Adrenal gland (tissue), 12 donors: ENCODE results near the gene NCK2. TPM values are rescaled to one million over a fixed set of nuclear protein-coding genes. Genes with fewer than 3 reads are reported as not detected.

Experiments
- DNase-seq, 7 donors: peaks; one replicate each; pipeline ENCODE4 v3.0.0-alpha.2; 2019 to 2020
- H3K27ac ChIP-seq, 5 donors: fragments of 200-600 bp; sonication (generic) in 4 of 5; 1 replicate in 3 of 5; 2 replicates in 2 of 5; pipeline versions ENCODE4 v1.5.1 to v1.8.0; 2016 to 2020; ENCODE audit warnings: mild to moderate bottlenecking in 1 of 5
- H3K27me3 ChIP-seq: fragments of 200-600 bp; 2 replicates; pipeline ENCODE4 v1.8.0; 2021
- H3K36me3 ChIP-seq, 2 donors: fragments of 200-600 bp; replicated peaks in 1 of 2; 1 replicate in 1 of 2; 2 replicates in 1 of 2; pipeline versions ENCODE4 v1.5.1 to v1.8.0; 2018 to 2022
- H3K4me1 ChIP-seq, 2 donors: fragments of 200-600 bp; replicated peaks in 1 of 2; 1 replicate in 1 of 2; 2 replicates in 1 of 2; pipeline versions ENCODE4 v1.5.1 to v1.8.0; 2018 to 2021
- H3K4me3 ChIP-seq, 4 donors: fragments of 200-600 bp; sonication (generic) in 3 of 4; one replicate each; pipeline ENCODE4 v1.5.1; 2016 to 2018
- H3K9me3 ChIP-seq, 3 donors: fragments of 200-600 bp; sonication (generic) in 1 of 3; replicated peaks in 1 of 3; 1 replicate in 2 of 3; 2 replicates in 1 of 3; pipeline versions ENCODE4 v1.5.1 to v1.8.0; 2016 to 2021
- CTCF ChIP-seq, 6 experiments: fragments of 450-650 bp in 4 of 6; fragments of 200-600 bp in 2 of 6; sonication (generic) in 1 of 6; IDR thresholded peaks; 1 replicate in 5 of 6; 2 replicates in 1 of 6; pipeline versions ENCODE4 v1.5.1 to v1.8.0; 2016 to 2021; ENCODE audit warnings: antibody characterized with exemption in 6 of 6, mild to moderate bottlenecking in 2 of 6, moderate library complexity in 1 of 6
- POLR2A ChIP-seq, 2 donors: fragments of 450-650 bp; IDR thresholded peaks; one replicate each; pipeline ENCODE4 v1.6.1; 2017; ENCODE audit warnings: antibody characterized with exemption in 2 of 2, mild to moderate bottlenecking in 2 of 2, moderate library complexity in 1 of 2
- WGBS, 4 donors: extraction: QIAGEN DNeasy Blood & Tissue Kit in 2 of 4; methylation state at CpG; one replicate each; pipeline versions ENCODE4 v1.1.5 to v1.1.7; 2013 to 2017; 5-methylcytosine and 5-hydroxymethylcytosine counted together
- intact Hi-C, 2 donors: fragments of 100-400 bp; cut with DNase I; formaldehyde crosslinking; loops; one replicate each; pipeline versions ENCODE4 v1.14.1 to v1.15.0; 2022 to 2023
- polyA plus RNA-seq, 3 donors: library from polyadenylated mRNA; stranded (reverse); fragments of 200-250 nt in 2 of 3; fragments of 350-450 nt in 1 of 3; fragmentation: Illumina TruSeq in 1 of 3; extraction: RNeasy Lipid Tissue Mini Kit (QIAGEN cat#74804) in 1 of 3; gene quantifications; one replicate each; pipeline ENCODE4 v1.2.3, GENCODE V29; 2013 to 2014
- total RNA-seq, 9 donors: library from RNA; depleted of rRNA in 4 of 9; stranded (reverse); fragments of >200 nt in 4 of 9; fragments of 120-200 nt in 1 of 9; fragmentation: NEBNext Ultra II Directional in 1 of 9; extraction: Animal tissue kit (Norgen Biotek cat#: 25700) in 1 of 9; gene quantifications; one replicate each; pipeline versions ENCODE4 v1.1.0 to v1.2.4, GENCODE V29; 2013 to 2023
- donor health status: healthy with polysubstance abuse.
- donor health status: Bipolar disorder and iron deficiency.
- donor health status: DM: yes; HTN: yes; CAD: no.
- donor health status: DM: no; HTN: no; CAD: no.
- donor health status: DM: no; HTN: no; CAD: no.
- donor health status: DM: yes; HTN: yes; CAD: no.

The NCK2 gene
- total and polyA plus RNA-seq, 12 donors = 13.7 to 56.0 (median 37.3) TPM

- no peaks in the 10 kb centered on the region for H3K36me3 ChIP-seq
- 61 to 88% (median 76%) methylated on average over 2 to 5 of the region's 5 CpGs for WGBS, 4 donors
- H3K4me3 ChIP-seq = no peak overlapping the region
- H3K9me3 ChIP-seq = no peaks in the 10 kb centered on the region
- no peaks in the 10 kb centered on the region for H3K27me3 ChIP-seq
- peak overlapping the region in 1 of 5 donors; percentile 53 for H3K27ac ChIP-seq
- no peak for DNase-seq
- intact Hi-C loops = no loop called here
- peaks cover 5 to 53% of the 10 kb centered on the region in 2 donors for H3K4me1 ChIP-seq
- TF ChIP-seq POLR2A (IDR thresholded peaks at IDR 0.05) (no peak), CTCF (IDR thresholded peaks at IDR 0.05) (no peak)
Measured at GRCh38 chr2:105772362-105772761, 27.6 kb downstream of the NCK2 start.

GRCh38 chr2:105773568-105773967, 28.9 kb downstream of the NCK2 start:
- H3K4me3 ChIP-seq = no peak overlapping the region
- intact Hi-C loops = no loop called here
- H3K36me3 ChIP-seq = no peaks in the 10 kb centered on the region
- no peak overlapping the region for H3K27ac ChIP-seq
- no peaks in the 10 kb centered on the region for H3K27me3 ChIP-seq
- H3K9me3 ChIP-seq = no peaks in the 10 kb centered on the region
- no peak for TF ChIP-seq CTCF (IDR thresholded peaks at IDR 0.05)
- no peak for TF ChIP-seq POLR2A (IDR thresholded peaks at IDR 0.05)
- no peak for DNase-seq
- 47 to 79% (median 61%) methylated on average over 2 of the region's 2 CpGs for WGBS, 4 donors
- H3K4me1 ChIP-seq = peaks cover 5 to 53% of the 10 kb centered on the region in 2 donors

- WGBS, 4 donors = 84 to 87% (median 86%) methylated on average over 4 of the region's 4 CpGs
- intact Hi-C loops = no loop called here
- H3K27ac ChIP-seq = no peak overlapping the region
- H3K4me1 ChIP-seq = peaks cover 5 to 52% of the 10 kb centered on the region in 2 donors
- no peak for DNase-seq
- no peaks in the 10 kb centered on the region for H3K36me3 ChIP-seq
- TF ChIP-seq POLR2A (IDR thresholded peaks at IDR 0.05) = no peak
- no peak for TF ChIP-seq CTCF (IDR thresholded peaks at IDR 0.05)
- no peak overlapping the region for H3K4me3 ChIP-seq
- H3K9me3 ChIP-seq = no peaks in the 10 kb centered on the region
- no peaks in the 10 kb centered on the region for H3K27me3 ChIP-seq
Measured at GRCh38 chr2:105774781-105775337, 30.1 kb downstream of the NCK2 start.

- H3K27me3 ChIP-seq = no peaks in the 10 kb centered on the region
- intact Hi-C loops = no loop called here
- DNase-seq = no peak
- H3K27ac ChIP-seq = peak overlapping the region in 2 of 5 donors; percentile 5 to 17
- H3K36me3 ChIP-seq = no peaks in the 10 kb centered on the region
- TF ChIP-seq POLR2A (IDR thresholded peaks at IDR 0.05) = no peak
- TF ChIP-seq CTCF (IDR thresholded peaks at IDR 0.05) = no peak
- H3K4me3 ChIP-seq = no peak overlapping the region
- H3K9me3 ChIP-seq = no peaks in the 10 kb centered on the region
- 72 to 86% (median 75%) methylated on average over 10 to 11 of the region's 11 CpGs for WGBS, 4 donors
- H3K4me1 ChIP-seq = peaks cover 5 to 49% of the 10 kb centered on the region in 2 donors
Measured at GRCh38 chr2:105775809-105776559, 31.3 kb downstream of the NCK2 start.
